Measurements from ENCODE around the gene KCTD13.
"Not testable (repeated sequence)": the region's sequence is repeated elsewhere in the genome, so short reads cannot be mapped to it uniquely, and the experiment has no call there.

Gene KCTD13

DNA sequence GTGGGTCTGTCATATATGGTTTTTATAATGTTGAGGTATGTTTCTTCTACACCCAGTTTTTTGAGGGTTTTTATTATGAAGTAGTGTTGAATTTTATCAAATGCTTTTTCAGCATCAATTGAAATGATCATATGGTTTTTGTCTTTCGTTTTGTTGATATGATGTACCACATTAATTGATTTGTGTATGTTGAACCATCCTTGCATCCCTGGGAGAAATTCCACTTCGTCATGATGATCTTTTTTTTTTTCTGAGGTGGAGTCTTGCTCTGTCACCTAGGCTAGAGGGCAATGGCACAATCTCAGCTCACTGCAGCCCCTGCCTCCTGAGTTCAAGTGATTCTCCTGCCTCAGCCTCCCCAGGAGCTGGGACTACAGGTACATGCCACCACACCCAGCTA, 21.9 kb upstream of the KCTD13 start:
- no peak for DNase-seq (ENCODE audit: low read depth, low spot score)

DNA sequence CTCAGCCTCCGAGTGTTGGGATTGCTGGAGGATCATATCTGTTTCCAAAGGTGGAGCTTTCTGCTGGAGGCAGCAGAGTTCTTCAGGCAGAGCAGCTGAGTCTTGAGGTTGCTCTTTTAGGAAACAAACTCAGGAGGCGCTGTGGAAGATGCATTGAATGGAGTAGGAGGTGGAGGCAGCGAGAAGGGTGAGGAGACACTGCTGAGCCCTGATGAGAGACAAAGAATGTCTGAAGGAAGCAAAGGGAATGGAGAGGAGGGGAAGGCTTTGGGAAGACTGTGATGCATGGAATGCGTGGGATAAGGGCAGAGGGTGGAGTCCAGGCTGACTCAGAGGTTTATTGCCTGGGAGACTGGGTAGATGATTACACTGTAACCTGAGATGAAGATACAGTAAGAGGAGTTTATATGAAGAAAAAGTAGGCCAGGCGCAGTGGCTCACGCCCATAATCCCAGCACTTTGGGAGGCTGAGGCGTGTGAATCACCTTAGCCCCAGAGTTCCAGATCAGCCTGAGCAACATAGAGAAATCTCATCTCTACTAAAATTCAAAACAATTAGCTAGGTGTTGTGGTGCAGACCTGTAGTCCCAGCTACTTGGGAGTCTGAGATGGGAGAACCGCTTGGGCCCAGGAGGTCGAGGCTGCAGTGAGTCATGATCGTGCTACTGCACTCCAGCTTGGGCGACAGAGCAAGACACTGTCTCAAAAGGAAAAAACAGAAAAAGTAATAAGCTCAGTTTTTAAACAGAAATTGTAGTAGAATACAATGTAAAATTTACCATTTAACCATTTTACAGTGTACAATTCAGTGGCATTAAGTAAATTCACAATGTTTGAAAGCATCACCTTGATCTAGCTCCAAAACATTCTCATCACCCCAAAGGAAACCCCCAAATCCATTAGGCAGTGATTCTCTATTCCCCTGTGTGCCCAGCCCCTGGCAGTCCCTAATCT, 18.1 kb upstream of the KCTD13 start:
- peak; percentile 95 for DNase-seq (ENCODE audit: low read depth, low spot score)

DNA sequence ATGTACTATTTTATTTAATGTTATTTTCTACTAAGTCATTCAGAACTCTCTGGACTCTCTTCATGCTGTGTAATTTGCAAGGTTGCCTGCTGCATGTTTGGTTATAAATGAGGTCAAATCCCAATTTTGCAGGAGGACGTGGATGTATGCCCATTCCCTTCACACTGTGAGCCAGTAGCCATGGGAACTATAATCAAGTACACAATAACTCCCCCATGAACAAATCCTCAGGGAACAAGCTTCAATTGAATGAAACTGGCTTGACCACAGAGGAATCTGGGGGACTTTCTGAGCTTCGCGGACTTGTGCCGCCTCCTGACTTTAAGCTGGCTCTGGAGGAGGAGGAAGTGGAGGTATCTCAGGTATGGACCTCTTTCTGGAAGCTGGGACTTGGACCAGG, 14.6 kb upstream of the KCTD13 start:
- peak; percentile 34 for DNase-seq (ENCODE audit: low read depth, low spot score)

DNA sequence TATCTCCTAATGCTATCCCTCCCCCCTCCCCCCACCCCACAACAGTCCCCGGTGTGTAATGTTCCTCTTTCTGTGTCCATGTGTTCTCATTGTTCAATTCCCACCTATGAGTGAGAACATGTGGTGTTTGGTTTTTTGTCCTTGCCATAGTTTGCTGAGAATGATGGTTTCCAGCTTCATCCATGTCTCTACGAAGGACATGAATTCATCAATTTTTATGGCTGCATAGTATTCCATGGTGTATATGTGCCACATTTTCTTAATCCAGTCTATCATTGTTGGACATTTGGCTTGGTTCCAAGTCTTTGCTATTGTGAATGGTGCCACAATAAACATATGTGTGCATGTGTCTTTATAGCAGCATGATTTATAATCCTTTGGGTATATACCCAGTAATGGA, 5.7 kb upstream of the KCTD13 start:
- not testable (repeated sequence) for DNase-seq (ENCODE audit: low read depth, low spot score)

DNA sequence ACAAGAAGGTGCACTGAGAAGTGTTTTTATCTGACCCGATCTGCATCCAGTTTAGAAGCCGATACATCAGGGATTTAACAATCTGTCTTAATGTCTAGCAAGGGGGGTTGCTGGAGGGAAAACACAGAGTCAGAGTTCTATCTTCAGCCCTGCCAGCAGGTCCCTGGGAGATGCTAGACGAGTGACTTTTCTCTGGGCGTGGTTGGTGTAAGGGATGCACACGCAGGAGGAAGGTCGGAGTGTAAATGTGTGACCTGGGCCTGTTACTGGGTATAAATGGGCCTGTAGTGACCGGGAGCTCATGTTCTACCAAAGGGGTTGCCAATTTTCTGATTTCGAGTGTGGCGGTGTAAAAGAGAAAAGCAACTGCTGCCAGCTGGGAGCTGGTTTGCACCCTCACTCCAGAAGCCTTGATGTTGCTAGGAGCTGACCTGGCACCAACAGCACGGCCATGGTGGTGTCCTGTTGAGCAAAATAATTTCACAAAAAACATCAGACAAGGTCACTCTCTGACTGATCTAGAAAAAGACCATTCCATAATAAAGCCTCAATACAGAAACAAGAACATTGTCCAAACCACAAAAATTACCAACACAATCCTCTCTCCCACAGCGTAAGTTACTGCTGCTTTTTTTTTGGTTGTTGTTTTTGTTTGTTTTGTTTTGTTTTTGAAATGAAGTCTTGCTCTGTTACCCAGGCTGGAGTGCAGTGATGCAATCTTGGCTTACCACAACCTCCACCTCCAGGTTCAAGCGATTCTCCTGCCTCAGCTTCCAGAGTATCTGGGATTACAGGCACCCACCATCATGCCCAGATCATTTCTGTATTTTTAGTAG, 1.3 kb upstream of the KCTD13 start:
- DNase-seq (ENCODE audit: low read depth, low spot score): peak; percentile 46

DNA sequence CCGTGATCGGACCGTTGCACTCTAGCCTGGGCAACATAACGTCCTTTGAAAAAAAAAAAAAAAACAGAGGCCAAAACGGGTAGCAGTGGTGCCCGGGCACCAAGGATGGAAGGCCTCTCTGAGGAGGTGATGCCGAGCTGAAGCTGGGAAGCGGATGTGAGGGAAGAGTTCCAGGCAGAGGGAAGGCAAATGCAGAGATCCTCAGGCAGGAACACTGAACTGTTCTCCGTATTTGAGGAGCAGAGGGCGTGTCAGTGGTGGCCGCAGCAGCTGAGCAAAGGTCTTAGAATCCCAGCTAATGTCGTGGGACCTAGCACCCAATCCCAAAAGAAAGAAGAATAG, 656 bp upstream of the KCTD13 start:
- no peak for DNase-seq (ENCODE audit: low read depth, low spot score)

DNA sequence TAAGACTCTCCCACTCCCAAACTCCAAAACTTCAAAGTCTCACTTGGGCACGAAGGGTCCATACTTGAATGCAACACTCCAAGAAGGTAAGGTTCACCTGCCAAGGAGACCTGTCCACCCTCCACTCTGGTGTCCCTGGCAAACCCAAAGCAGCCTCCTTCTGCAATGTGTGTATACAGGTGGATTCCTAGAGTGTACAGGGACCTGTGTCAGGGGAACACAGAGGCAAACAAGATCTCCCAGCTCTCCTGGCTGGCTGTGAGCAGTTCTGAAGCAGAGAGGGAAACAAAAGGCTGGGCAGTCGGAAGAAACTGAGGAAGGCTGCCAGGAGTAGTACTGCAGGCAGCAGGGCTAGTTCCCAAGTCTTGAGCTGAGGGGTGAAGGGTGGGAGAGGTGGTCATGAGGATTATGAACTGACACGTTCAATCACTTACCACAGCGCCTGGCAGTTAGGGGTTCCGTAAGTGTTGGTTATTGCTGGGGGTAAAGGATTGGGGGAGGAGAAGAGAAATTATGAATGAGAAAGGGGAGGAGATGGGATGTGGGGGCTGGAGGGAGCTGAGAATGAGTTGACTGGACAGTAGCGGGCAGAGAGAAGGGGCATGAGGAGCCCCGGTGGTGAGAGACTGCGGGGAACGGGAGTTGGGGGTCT, 795 bp downstream of the KCTD13 start:
- DNase-seq (ENCODE audit: low read depth, low spot score): peak; percentile 53

DNA sequence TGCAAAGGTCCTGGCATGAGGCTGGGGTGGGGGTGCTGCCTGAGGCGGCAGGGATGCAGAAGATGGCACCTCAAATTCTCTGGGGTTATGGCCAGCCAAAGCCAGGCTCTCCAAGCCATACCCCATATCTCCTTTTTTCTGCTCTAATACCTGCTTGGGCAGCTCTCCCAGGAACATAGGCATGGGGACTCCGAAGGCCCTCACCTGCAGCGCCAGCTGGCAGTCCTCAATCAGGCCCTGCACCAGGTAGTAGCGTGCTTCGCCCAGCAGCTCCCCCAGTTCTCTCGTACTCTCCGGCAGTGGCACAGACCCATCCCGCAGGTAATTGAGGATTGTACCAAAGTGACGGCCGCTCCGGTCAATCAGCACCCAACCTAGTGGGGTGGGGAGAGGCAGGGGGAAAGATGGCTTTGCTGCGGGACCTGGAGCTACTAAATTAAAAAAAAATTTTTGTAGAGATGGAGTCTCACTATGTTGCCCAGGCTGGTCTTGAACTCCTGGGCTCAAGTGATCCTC, 3.0 kb downstream of the KCTD13 start:
- no peak for DNase-seq (ENCODE audit: low read depth, low spot score)

DNA sequence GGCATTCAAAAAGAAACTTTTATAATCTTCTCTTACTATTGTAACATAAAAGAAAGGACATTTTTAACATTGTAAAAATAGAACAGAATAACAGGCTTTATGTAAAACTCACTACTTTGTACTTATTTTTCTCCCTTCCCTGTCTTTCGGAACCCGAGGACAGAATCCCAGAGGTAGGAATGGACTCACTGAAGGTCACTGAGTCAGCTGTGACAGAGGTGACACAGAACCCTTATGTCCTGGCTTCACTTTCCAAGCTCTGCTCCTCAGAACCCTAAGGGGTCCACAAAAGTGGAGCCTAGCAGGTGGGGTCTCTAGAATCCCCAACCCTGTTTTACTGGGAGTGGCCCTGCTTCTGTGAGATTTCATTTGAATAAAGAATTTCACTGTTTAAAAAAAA, 3.7 kb downstream of the KCTD13 start:
- no peak for DNase-seq (ENCODE audit: low read depth, low spot score)

DNA sequence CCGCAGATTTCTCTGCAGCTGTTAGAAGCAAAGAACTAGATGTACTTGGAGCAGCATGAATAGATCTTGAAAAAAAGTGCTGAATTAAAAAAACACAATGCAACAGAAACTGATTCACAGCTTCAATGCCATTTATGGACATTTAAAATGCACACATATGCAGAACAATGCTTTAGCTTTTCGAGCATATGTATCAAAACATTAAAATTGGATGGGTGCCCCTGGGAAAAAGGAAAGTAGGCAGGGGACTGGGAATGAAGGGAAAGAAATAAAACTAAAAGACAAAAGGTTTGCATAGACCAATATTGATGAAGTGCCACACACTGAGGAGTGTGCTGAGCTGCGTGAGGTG, 5.0 kb downstream of the KCTD13 start:
- DNase-seq (ENCODE audit: low read depth, low spot score): no peak

DNA sequence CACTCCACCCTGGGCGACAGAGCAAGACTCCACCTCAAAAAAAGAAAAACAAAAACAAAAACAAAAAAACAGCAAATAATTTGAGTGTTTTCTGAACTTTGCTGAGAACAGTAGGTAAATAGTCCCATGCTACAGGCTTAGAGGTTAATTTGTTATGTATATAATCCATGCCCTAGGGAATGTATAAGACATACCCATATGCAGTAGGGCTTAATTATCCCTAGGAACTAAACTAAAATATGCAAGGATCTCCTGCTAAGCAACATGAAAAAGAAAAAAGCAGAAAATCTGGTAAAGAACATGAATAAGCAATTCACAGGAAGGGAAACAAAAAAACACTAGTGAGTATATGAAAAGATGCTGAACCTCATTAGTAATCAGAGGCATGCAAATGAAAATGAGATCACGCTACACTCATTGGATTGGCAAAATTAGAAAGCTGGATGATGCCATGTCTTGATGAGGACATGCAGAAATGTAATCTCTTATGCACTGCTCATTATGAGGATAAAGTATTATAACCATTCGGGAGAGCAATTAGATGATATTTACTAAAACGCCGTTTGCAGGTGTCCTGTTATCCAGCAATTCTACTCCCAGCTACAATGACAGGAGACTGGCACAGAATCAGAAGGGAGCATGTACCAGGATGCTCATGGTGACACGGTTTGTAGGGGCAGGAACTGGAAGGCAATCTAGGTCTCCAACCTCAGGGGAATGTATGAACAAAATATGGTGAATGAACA, 5.6 kb downstream of the KCTD13 start:
- DNase-seq (ENCODE audit: low read depth, low spot score): no peak

DNA sequence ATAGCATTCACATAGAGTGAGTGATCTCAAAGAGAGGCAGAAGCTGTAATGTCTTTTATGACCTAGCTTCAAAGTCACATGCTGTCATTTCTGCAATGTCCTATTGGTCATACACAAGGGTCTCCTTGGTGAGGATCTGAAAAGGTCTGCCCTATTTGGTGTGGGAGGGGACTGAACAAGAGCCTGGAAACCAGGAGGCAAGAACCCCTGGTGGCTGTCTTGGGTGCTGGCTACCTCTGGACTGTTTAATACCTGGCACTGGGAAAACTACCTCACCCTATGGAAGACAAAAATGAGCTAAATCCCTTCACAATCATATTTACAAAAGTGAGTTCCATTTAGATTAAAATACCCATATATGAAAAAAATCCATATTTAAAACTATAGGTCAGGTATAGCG, 9.0 kb downstream of the KCTD13 start:
- no peak for DNase-seq (ENCODE audit: low read depth, low spot score)

DNA sequence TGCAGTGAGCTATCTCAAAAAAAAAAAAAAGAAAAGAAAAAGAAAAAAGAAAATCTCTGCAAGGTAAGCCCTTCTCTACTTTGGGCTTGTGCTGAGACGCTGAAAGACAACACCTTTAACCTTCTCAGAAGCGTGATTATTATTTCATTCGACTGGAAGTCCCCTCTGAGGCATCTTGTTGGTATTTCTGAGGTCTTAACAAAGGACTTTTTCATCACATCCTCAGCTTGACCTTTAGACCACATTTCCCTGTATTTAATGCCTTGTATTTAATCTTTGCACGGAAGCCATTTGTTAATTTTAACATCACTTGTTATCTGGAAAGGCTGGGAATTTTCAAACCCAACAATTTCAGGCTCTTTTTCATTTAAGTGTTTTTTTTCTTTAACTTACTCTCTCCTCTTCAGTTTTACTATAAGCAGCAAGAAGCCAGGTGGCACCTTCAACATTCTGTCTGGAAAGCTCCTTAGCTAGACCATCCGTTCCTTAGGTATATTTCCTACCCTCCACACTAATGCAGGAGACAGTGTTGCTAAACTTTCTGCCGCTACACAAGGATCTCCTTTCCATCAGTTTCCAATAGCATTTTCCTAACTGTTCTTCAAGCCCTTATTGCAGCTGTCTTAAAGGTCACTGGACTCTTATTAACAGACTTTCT, 10.3 kb downstream of the KCTD13 start:
- DNase-seq (ENCODE audit: low read depth, low spot score): peak; percentile 19

DNA sequence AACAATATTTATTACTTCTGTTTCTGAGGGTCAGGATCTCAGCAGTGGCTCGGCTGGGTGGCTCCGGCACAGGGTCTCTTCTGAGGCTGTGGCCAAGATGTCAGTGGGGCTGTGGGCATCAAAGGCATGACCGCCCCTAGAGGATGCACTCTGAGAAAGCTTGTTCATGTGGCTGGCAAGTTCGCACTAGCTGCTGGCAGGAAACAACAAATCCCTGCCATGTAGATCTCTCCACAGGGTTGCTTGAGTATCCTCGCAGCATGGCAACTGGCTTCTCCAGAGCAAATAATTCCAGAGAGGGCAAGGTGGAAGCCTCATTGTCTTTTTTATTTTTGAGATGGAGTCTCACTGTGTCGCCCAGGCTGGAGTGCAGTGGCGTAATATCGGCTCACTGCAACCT, 12.5 kb downstream of the KCTD13 start:
- no peak for DNase-seq (ENCODE audit: low read depth, low spot score)

DNA sequence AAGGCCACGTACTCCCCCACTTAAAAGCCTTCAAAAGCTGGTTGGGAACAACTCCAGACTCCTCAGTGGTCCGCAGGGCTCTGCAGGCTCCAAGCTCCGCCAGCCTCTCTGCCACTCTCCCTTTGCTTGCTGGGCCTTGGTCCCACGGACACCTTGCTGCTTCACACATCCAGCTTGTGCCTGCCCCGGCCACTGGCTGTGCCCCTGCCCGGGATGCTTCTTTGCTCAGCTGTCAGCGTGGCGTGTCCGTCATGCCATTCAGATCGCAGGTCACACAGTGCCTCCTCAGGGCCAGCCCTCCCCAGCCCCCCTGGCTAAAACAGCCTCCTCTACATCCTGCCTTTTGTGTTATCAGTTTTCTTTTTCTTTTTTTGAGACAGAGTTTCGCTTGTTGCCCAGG, 13.9 kb downstream of the KCTD13 start:
- DNase-seq (ENCODE audit: low read depth, low spot score): no peak

DNA sequence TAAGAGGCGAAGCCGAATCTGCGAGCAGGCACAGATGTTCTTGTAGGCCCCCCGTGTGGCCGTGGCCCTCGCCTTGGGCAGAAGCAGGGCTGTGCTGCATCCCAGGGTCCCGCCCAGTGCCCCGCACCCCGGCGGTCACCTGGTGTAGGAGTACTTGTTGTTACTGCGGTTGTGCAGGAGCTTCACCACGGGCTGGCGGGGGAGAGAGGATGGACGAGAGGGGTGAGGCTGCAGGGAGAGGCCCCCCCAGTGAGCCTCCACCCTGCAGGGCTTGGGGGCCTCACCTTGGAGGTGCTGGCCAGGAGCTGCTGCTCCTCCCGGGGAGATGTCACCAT, 14.4 kb downstream of the KCTD13 start:
- no peak for DNase-seq (ENCODE audit: low read depth, low spot score)

DNA sequence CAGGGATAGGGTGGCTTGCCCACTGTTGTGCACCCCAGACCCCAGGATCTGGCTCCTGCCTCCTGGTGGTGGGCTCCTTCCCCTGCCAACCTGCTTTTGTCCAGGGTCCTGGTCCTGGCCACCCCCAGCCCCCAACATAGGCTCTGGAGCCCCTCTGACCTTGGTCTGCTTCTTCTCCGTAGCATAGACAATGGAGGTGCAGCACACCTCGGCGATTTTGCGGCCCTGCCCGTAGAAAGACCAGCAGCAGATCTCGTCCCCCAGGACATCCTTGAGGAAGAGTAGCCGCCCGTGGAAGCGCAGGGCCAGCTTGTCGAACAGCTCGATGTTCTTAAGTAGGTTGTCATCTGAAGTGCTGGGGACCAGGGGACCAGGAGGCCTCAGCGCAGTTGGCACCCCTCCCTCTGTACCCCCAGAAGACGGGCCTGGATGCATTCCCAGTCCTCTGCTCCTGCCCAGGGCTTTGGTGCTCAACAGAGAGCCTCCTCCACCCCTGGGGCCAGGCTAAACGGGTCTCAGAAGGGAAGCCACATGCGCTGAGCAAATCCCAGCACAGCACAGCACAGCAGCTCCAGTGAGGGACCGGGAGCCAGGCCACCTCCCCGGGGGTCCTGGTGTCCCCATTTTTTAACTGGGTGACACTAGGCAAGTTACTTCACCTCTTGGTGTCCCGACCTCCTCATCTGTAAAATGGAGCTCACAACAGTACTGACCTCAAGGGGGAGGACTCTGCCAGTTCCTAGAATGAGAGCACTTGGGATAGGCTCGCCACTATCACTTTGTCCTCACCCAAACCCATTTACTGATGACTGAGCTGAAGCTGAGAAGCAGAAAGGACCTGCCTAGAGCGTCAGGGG, 15.0 kb downstream of the KCTD13 start:
- DNase-seq (ENCODE audit: low read depth, low spot score): no peak

DNA sequence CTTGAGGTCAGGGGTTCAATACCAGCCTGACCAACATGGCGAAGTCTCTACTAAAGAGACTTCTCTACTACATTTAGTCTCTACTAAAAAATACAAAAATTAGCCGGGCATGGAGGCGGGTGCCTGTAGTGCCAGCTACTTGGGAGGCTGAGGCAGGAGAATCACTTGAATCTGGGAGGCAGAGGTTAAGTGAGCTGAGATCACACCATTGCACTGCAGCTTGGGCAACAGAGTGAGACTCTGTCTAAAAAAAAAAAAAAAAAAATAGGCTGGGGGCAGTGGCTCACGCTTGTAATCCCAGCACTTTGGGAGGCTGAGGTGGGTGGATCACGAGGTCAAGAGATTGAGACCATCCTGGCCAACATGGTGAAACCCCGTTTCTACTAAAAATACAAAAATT, 16.2 kb downstream of the KCTD13 start:
- DNase-seq (ENCODE audit: low read depth, low spot score): not testable (repeated sequence)

DNA sequence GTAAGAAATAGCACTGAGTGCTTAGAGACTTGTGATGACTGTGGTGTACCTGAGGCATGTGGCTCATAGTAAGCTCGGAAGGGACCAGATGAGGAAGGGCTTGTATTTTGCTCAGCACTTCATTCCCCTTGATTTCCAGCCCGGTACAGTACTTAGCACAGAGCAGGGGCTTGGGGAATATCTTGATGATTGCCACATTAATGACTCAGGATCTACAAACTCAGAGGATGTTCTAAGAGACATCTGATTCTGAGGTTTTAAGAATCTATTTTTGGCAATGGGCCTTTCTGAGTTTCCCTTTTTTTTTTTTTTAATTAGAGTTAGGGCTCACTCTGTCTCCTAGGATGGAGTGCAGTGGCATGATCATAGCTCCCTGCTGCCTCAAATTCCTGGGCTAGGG, 16.6 kb downstream of the KCTD13 start:
- no peak for DNase-seq (ENCODE audit: low read depth, low spot score)

DNA sequence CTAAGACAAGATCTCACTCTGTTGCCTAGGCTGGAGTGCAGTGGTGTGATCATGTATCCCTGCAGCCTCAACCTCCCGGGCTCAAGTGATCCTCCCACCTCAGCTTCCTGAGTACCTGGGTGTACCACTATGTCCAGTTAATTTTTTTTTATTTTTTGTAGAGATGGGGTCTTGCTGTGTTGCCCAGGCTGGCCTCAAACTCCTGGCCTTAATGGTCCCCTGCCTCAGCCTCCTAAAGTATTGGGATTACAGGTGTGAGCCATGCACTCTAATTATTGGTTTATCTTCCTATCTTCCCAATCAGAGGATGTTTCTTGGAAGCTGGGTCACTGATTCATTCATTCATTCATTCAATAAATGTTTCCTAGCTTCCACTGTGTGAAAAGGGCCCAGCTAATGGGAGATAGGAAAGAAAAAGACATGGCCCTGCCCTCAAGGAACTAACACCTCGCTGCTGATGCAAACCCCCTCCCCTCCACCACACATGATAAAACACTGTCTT, 17.3 kb downstream of the KCTD13 start:
- no peak for DNase-seq (ENCODE audit: low read depth, low spot score)

Data from astrocyte of the hippocampus (primary cell).